Stimulated activated naive CD8-positive, alpha-beta T cell treated with anti-CD3 and anti-CD28 coated beads, Interleukin-15, amount 100 ng/mL, for 72 hours (primary cell): ENCODE data around the gene CSRNP3.

ENCODE experiments used
- ATAC-seq: fragments of 150-1000 bp; cut with Tn5 transposase; 2 replicates; pipeline ENCODE4 v1.10.0; 2021; ENCODE audit warnings: mild to moderate bottlenecking, moderate library complexity
- DNase-seq, 2 donors: peaks; one replicate each; pipeline ENCODE4 v3.0.0; 2021 to 2022
- H3K27ac Mint-ChIP-seq, 2 donors: one replicate each; pipeline ENCODE4 v1.8.0; 2022; ENCODE audit warnings: mild to moderate bottlenecking in 2 of 2, mixed read lengths in 2 of 2, moderate library complexity in 2 of 2
- H3K27me3 Mint-ChIP-seq: one replicate; pipeline ENCODE4 v1.8.0; 2022; ENCODE audit warnings: mixed read lengths
- H3K4me1 Mint-ChIP-seq: one replicate; pipeline ENCODE4 v1.8.0; 2022; ENCODE audit warnings: mild to moderate bottlenecking, mixed read lengths
- H3K4me3 Mint-ChIP-seq, 2 donors: one replicate each; pipeline ENCODE4 v1.8.0; 2022; ENCODE audit warnings: mild to moderate bottlenecking in 2 of 2, mixed read lengths in 2 of 2, moderate library complexity in 1 of 2
- H3K9me3 Mint-ChIP-seq, 2 donors: one replicate each; pipeline ENCODE4 v1.8.0; 2022; ENCODE audit warnings: mixed read lengths in 2 of 2

Gene CSRNP3

GRCh38 chr2:165500816-165501215, 31.3 kb downstream of the CSRNP3 start:
- no peaks in the 10 kb centered on the region for H3K4me1 Mint-ChIP-seq
- DNase-seq, result no peak
- ATAC-seq, result no peak
- no peak overlapping the region for H3K4me3 Mint-ChIP-seq
- H3K27ac Mint-ChIP-seq, result no peak overlapping the region
- no peaks in the 10 kb centered on the region for H3K27me3 Mint-ChIP-seq
- H3K9me3 Mint-ChIP-seq, result no peaks in the 10 kb centered on the region

- no peak for DNase-seq
- no peaks in the 10 kb centered on the region for H3K27me3 Mint-ChIP-seq
- H3K9me3 Mint-ChIP-seq, result no peaks in the 10 kb centered on the region
- H3K4me3 Mint-ChIP-seq, result no peak overlapping the region
- no peak overlapping the region for H3K27ac Mint-ChIP-seq
- H3K4me1 Mint-ChIP-seq, result no peaks in the 10 kb centered on the region
- ATAC-seq, result no peak
Observed at GRCh38 chr2:165505514-165505913, 36.0 kb downstream of the CSRNP3 start.

- Mint-ChIP-seq H3K27me3 (no peaks in the 10 kb centered on the region), H3K27ac (no peak overlapping the region), H3K4me3 (no peak overlapping the region), H3K9me3 (no peaks in the 10 kb centered on the region), H3K4me1 (no peaks in the 10 kb centered on the region)
- no peak for DNase-seq
- no peak for ATAC-seq
Observed at GRCh38 chr2:165508927-165509326, 39.4 kb downstream of the CSRNP3 start.

- no peak for ATAC-seq
- Mint-ChIP-seq H3K27ac (no peak overlapping the region), H3K9me3 (no peaks in the 10 kb centered on the region), H3K27me3 (no peaks in the 10 kb centered on the region), H3K4me1 (no peaks in the 10 kb centered on the region), H3K4me3 (no peak overlapping the region)
- no peak for DNase-seq
Observed at GRCh38 chr2:165513479-165513878, 44.0 kb downstream of the CSRNP3 start.

GRCh38 chr2:165518611-165519010, 49.1 kb downstream of the CSRNP3 start:
- Mint-ChIP-seq H3K27me3 (no peaks in the 10 kb centered on the region), H3K9me3 (no peaks in the 10 kb centered on the region), H3K4me3 (no peak overlapping the region), H3K27ac (no peak overlapping the region), H3K4me1 (no peaks in the 10 kb centered on the region)
- ATAC-seq, result no peak
- DNase-seq, result no peak

GRCh38 chr2:165522719-165523118, 53.2 kb downstream of the CSRNP3 start:
- H3K4me1 Mint-ChIP-seq, result no peaks in the 10 kb centered on the region

GRCh38 chr2:165524720-165525119, 55.2 kb downstream of the CSRNP3 start:
- DNase-seq, result no peak
- Mint-ChIP-seq H3K4me3 (no peak overlapping the region), H3K4me1 (no peaks in the 10 kb centered on the region), H3K9me3 (no peaks in the 10 kb centered on the region), H3K27ac (no peak overlapping the region), H3K27me3 (no peaks in the 10 kb centered on the region)
- no peak for ATAC-seq

More at GRCh38 chr2:165522719-165523118, 53.2 kb downstream of the CSRNP3 start:
- no peak overlapping the region for H3K4me3 Mint-ChIP-seq
- ATAC-seq, result no peak
- DNase-seq, result no peak
- no peak overlapping the region for H3K27ac Mint-ChIP-seq
- no peaks in the 10 kb centered on the region for H3K27me3 Mint-ChIP-seq
- no peaks in the 10 kb centered on the region for H3K9me3 Mint-ChIP-seq

- Mint-ChIP-seq H3K4me3 (no peak overlapping the region), H3K9me3 (no peaks in the 10 kb centered on the region), H3K27me3 (no peaks in the 10 kb centered on the region), H3K4me1 (no peaks in the 10 kb centered on the region), H3K27ac (no peak overlapping the region)
- ATAC-seq, result no peak
- DNase-seq, result no peak
Observed at GRCh38 chr2:165528691-165529090, 59.2 kb downstream of the CSRNP3 start.

GRCh38 chr2:165529130-165529529, 59.6 kb downstream of the CSRNP3 start:
- H3K9me3 Mint-ChIP-seq, result no peaks in the 10 kb centered on the region

GRCh38 chr2:165533331-165533730, 63.8 kb downstream of the CSRNP3 start:
- no peak overlapping the region for H3K27ac Mint-ChIP-seq
- no peaks in the 10 kb centered on the region for H3K9me3 Mint-ChIP-seq
- DNase-seq (no peak), ATAC-seq (no peak)
- H3K4me1 Mint-ChIP-seq, result no peaks in the 10 kb centered on the region
- H3K4me3 Mint-ChIP-seq, result no peak overlapping the region
- H3K27me3 Mint-ChIP-seq, result no peaks in the 10 kb centered on the region

More at GRCh38 chr2:165529130-165529529, 59.6 kb downstream of the CSRNP3 start:
- Mint-ChIP-seq H3K27me3 (no peaks in the 10 kb centered on the region), H3K27ac (no peak overlapping the region), H3K4me1 (no peaks in the 10 kb centered on the region), H3K4me3 (no peak overlapping the region)
- DNase-seq (no peak), ATAC-seq (no peak)

- Mint-ChIP-seq H3K4me3 (no peak overlapping the region), H3K27ac (no peak overlapping the region), H3K9me3 (no peaks in the 10 kb centered on the region), H3K27me3 (no peaks in the 10 kb centered on the region), H3K4me1 (no peaks in the 10 kb centered on the region)
- no peak for DNase-seq
- ATAC-seq, result no peak
Observed at GRCh38 chr2:165535471-165535870, 66.0 kb downstream of the CSRNP3 start.

- H3K4me3 Mint-ChIP-seq, result no peak overlapping the region
- H3K27ac Mint-ChIP-seq, result no peak overlapping the region
- no peaks in the 10 kb centered on the region for H3K9me3 Mint-ChIP-seq
- ATAC-seq, result no peak
- no peaks in the 10 kb centered on the region for H3K4me1 Mint-ChIP-seq
- no peaks in the 10 kb centered on the region for H3K27me3 Mint-ChIP-seq
- no peak for DNase-seq
Observed at GRCh38 chr2:165536851-165537499, 67.5 kb downstream of the CSRNP3 start.

- Mint-ChIP-seq H3K9me3 (no peaks in the 10 kb centered on the region), H3K27ac (no peak overlapping the region), H3K4me3 (no peak overlapping the region), H3K4me1 (no peaks in the 10 kb centered on the region), H3K27me3 (no peaks in the 10 kb centered on the region)
- ATAC-seq, result no peak
- DNase-seq, result no peak
Observed at GRCh38 chr2:165539985-165540384, 70.5 kb downstream of the CSRNP3 start.

GRCh38 chr2:165544897-165545296, 75.4 kb downstream of the CSRNP3 start:
- no peak for DNase-seq
- H3K9me3 Mint-ChIP-seq, result no peaks in the 10 kb centered on the region
- H3K4me1 Mint-ChIP-seq, result no peaks in the 10 kb centered on the region
- H3K4me3 Mint-ChIP-seq, result no peak overlapping the region
- ATAC-seq, result no peak
- H3K27me3 Mint-ChIP-seq, result no peaks in the 10 kb centered on the region
- H3K27ac Mint-ChIP-seq, result no peak overlapping the region

- no peak overlapping the region for H3K27ac Mint-ChIP-seq
Observed at GRCh38 chr2:165547900-165548299, 78.4 kb downstream of the CSRNP3 start.

GRCh38 chr2:165549619-165550018, 80.1 kb downstream of the CSRNP3 start:
- Mint-ChIP-seq H3K4me1 (no peaks in the 10 kb centered on the region), H3K9me3 (no peaks in the 10 kb centered on the region), H3K27ac (no peak overlapping the region), H3K4me3 (no peak overlapping the region), H3K27me3 (no peaks in the 10 kb centered on the region)
- DNase-seq (no peak), ATAC-seq (no peak)

More at GRCh38 chr2:165547900-165548299, 78.4 kb downstream of the CSRNP3 start:
- H3K9me3 Mint-ChIP-seq, result no peaks in the 10 kb centered on the region
- DNase-seq (no peak), ATAC-seq (no peak)
- H3K27me3 Mint-ChIP-seq, result no peaks in the 10 kb centered on the region
- no peak overlapping the region for H3K4me3 Mint-ChIP-seq
- no peaks in the 10 kb centered on the region for H3K4me1 Mint-ChIP-seq

- no peaks in the 10 kb centered on the region for H3K9me3 Mint-ChIP-seq
- no peaks in the 10 kb centered on the region for H3K4me1 Mint-ChIP-seq
- DNase-seq, result no peak
- no peaks in the 10 kb centered on the region for H3K27me3 Mint-ChIP-seq
- no peak for ATAC-seq
- no peak overlapping the region for H3K4me3 Mint-ChIP-seq
- no peak overlapping the region for H3K27ac Mint-ChIP-seq
Observed at GRCh38 chr2:165558832-165559231, 89.3 kb downstream of the CSRNP3 start.
